ENCODE data around the gene WSCD2. TPM values are rescaled to one million over a fixed set of nuclear protein-coding genes. Genes with fewer than 3 reads are reported as not detected.

WSCD2 gene
- polyA plus RNA-seq, 3 donors, result not detected

- no peak overlapping the region for H3K4me3 Mint-ChIP-seq
- intact Hi-C loops (cut with micrococcal nuclease), result no loop called here
- Histone ChIP-seq H4K20me1 (ENCODE audit: insufficient read depth, low read length) (no peaks in the 10 kb centered on the region), H3K4me3 (replicated peaks in 1 of 3; ENCODE audit: low read depth in 2 of 3, low read length in 3 of 3) (no peak overlapping the region), H3K4me2 (replicated peaks; ENCODE audit: extremely low read depth, low read length, poor library complexity, severe bottlenecking) (no peak overlapping the region), H2AFZ (ENCODE audit: insufficient read depth, low read depth, low read length, poor library complexity, severe bottlenecking) (no peak overlapping the region), H3K36me3 (replicated peaks in 1 of 2; ENCODE audit: control insufficient read depth in 1 of 2, insufficient read depth in 2 of 2, low read length in 2 of 2) (no peaks in the 10 kb centered on the region), H3K27ac (ENCODE audit: low read depth in 1 of 2, low read length in 2 of 2) (no peak overlapping the region), H3K4me1 (ENCODE audit: control insufficient read depth in 1 of 2, insufficient read depth in 2 of 2, low read length in 2 of 2) (peaks cover 0 to 1% of the 10 kb centered on the region in 2 donors), H3K9me3 (replicated peaks in 1 of 2; ENCODE audit: control insufficient read depth in 1 of 2, insufficient read depth in 1 of 2, low read length in 2 of 2) (no peaks in the 10 kb centered on the region), H3K79me2 (ENCODE audit: insufficient read depth, low read length) (no peaks in the 10 kb centered on the region), H3K27me3 (ENCODE audit: control insufficient read depth in 2 of 2, insufficient read depth in 2 of 2, low read length in 2 of 2) (no peaks in the 10 kb centered on the region), H3K9ac (ENCODE audit: insufficient read depth, low read length, poor library complexity, severe bottlenecking) (no peak overlapping the region)
- TF ChIP-seq CTCF (IDR thresholded peaks at IDR 0.05), result no peak
- no peaks in the 10 kb centered on the region for H3K36me3 Mint-ChIP-seq
- 98% methylated on average over 10 of the region's 13 CpGs for WGBS (ENCODE audit: insufficient coverage)
- no peak for DNase-seq
- H3K4me1 Mint-ChIP-seq, result peaks cover 1% of the 10 kb centered on the region
- H3K27ac Mint-ChIP-seq, result no peak overlapping the region
- peaks cover 11 to 21% (median 17%) of the 10 kb centered on the region in 3 donors for H3K27me3 Mint-ChIP-seq (ENCODE audit: low read depth in 3 of 3)
- peaks cover 0 to 2% (median 0%) of the 10 kb centered on the region in 7 donors for H3K9me3 Mint-ChIP-seq
Measured at GRCh38 chr12:108248011-108248410, 118.9 kb downstream of the WSCD2 start.

- peaks cover 11 to 29% (median 13%) of the 10 kb centered on the region in 3 donors for H3K27me3 Mint-ChIP-seq (ENCODE audit: low read depth in 3 of 3)
- Histone ChIP-seq H3K9ac (ENCODE audit: insufficient read depth, low read length, poor library complexity, severe bottlenecking) (no peak overlapping the region), H2AFZ (ENCODE audit: insufficient read depth, low read depth, low read length, poor library complexity, severe bottlenecking) (no peak overlapping the region), H3K79me2 (ENCODE audit: insufficient read depth, low read length) (no peaks in the 10 kb centered on the region), H3K36me3 (replicated peaks in 1 of 2; ENCODE audit: control insufficient read depth in 1 of 2, insufficient read depth in 2 of 2, low read length in 2 of 2) (no peaks in the 10 kb centered on the region), H4K20me1 (ENCODE audit: insufficient read depth, low read length) (no peaks in the 10 kb centered on the region), H3K27me3 (ENCODE audit: control insufficient read depth in 2 of 2, insufficient read depth in 2 of 2, low read length in 2 of 2) (peaks cover 0 to 3% of the 10 kb centered on the region in 2 donors), H3K4me3 (replicated peaks in 1 of 3; ENCODE audit: low read depth in 2 of 3, low read length in 3 of 3) (no peak overlapping the region), H3K9me3 (replicated peaks in 1 of 2; ENCODE audit: control insufficient read depth in 1 of 2, insufficient read depth in 1 of 2, low read length in 2 of 2) (no peaks in the 10 kb centered on the region), H3K27ac (ENCODE audit: low read depth in 1 of 2, low read length in 2 of 2) (no peak overlapping the region), H3K4me2 (replicated peaks; ENCODE audit: extremely low read depth, low read length, poor library complexity, severe bottlenecking) (no peak overlapping the region), H3K4me1 (ENCODE audit: control insufficient read depth in 1 of 2, insufficient read depth in 2 of 2, low read length in 2 of 2) (peaks cover 5 to 7% of the 10 kb centered on the region in 2 donors)
- WGBS (ENCODE audit: insufficient coverage), result 93% methylated on average over 3 of the region's 7 CpGs
- intact Hi-C loops (cut with micrococcal nuclease), result no loop called here
- TF ChIP-seq CTCF (IDR thresholded peaks at IDR 0.05), result no peak
- no peak overlapping the region for H3K27ac Mint-ChIP-seq
- H3K4me3 Mint-ChIP-seq, result no peak overlapping the region
- no peak for DNase-seq
- no peaks in the 10 kb centered on the region for H3K36me3 Mint-ChIP-seq
- H3K9me3 Mint-ChIP-seq, result peaks cover 0 to 2% (median 0%) of the 10 kb centered on the region in 7 donors
- H3K4me1 Mint-ChIP-seq, result peaks cover 11% of the 10 kb centered on the region
Measured at GRCh38 chr12:108252523-108252922, 123.4 kb downstream of the WSCD2 start.
